NCI-H345 (cell line): Measurements from ENCODE around the gene B4GALT3.
A peak's percentile ranks its signal among the peaks of the same experiment; 100 is the strongest.

Source experiments
- DNase-seq: peaks from one replicate; lab custom pipeline; 2025; lab: John Stamatoyannopoulos, UW

The B4GALT3 gene

DNA sequence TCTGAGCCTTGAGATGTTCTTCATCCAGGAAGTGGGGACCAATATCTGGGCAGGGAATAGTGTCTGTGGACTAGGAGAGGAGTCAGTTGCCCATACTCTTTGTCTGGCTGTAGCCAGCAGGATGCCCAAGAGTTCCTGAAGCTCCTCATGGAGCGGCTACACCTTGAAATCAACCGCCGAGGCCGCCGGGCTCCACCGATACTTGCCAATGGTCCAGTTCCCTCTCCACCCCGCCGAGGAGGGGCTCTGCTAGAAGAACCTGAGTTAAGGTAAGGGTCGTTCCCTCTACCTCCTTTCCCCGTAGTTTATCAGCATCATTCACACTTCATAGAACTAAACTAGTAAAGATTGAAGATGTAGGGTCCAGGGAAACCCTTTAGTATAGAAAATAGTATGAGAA lies 14.5 kb downstream of the B4GALT3 start:
- no peak for DNase-seq

DNA sequence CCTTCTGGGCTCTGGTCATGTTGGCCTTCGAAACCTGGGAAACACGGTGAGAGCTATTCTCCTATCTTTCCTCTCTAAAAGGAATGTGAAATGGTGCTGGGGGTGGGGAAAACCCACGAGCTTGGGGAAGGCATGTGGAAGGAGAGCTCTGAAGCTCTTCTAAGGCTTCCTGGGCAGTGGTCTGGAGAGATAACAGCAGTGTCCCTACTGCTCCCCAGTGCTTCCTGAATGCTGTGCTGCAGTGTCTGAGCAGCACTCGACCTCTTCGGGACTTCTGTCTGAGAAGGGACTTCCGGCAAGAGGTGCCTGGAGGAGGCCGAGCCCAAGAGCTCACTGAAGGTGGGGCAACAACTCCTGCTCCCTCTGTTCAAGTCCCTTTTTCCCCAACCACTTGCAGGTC lies 15.3 kb downstream of the B4GALT3 start:
- DNase-seq, result no peak

DNA sequence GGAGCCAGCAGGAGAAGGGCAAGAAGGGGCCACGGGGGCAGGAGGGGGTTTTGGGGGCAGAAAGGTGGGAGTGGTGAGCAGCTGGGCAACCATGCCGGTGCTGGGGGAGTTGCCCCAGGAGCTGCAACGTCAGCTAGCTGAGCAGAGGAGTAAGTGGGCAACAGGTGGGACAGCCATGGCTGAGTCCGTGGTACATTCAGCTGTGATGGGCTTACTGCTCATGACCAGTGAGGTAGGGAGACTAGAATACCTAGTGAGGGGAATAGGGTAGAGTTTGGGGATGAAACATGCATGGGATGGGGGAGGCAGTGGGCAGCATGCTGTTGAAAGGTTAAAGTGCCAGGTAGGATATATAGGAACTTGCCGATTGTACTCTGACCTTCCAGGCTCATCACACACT lies 15.7 kb downstream of the B4GALT3 start:
- no peak for DNase-seq

DNA sequence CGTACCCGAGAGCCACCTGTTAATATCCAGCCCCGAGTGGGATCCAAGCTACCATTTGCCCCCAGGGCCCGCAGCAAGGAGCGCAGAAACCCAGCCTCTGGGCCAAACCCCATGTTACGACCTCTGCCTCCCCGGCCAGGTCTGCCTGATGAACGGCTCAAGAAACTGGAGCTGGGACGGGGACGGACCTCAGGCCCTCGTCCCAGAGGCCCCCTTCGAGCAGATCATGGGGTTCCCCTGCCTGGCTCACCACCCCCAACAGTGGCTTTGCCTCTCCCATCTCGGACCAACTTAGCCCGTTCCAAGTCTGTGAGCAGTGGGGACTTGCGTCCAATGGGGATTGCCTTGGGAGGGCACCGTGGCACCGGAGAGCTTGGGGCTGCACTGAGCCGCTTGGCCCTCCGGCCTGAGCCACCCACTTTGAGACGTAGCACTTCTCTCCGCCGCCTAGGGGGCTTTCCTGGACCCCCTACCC lies 16.6 kb downstream of the B4GALT3 start:
- no peak for DNase-seq

DNA sequence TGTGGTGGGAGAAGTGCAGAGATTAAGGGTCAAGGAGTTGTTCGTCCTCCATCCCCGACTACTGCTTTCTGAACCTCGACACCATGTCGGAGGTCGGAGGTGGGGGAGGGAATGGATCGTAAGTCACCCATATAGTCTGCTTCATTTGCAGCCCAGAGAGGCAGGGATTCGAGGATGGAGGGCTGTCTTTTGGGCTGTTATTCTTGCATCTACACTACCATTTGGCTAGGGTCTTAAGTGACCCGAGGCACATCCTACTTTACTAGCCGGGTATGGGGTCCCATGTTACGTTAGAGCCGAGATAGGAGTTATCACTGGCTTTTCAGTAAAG lies 17.4 kb downstream of the B4GALT3 start:
- no peak for DNase-seq

DNA sequence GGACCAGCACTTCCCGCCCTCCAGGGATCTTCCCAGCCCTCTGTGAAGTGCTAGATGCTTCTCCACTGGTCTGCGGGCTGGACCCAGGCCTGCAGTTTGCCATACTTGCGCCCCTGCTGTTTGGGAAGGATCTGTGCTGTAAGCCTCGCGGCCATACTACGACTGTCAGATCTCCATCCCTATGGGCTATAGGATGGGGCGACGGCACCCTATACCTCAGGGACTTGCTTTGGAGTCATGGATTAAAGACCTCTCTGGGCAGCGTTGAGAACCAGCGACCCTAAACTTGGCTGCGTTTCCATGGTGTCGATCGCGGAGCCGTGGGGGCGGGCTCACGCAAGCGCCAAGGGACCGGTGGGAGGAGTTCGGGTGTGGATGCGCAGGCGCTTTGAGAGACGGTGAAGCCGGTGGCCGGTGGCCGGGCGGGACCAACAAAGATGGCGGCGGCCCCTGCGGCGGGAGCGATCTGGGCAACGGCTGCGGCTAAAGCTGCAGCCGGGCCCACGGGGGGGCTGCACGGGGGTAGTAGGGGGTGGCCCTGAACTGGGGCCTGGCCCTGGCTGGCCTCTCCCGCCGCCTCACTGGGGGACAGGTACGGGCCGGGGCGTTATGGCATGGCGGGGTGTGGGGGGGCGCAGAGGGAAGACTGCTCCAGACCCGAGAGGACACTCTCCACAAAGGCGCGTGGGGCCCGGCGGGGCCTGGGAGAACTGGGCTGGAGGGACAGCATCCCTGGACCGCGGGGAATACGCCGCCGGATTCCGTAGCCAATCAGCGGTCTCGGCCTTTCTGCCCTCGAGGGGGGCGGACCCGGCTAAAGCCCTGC lies 18.0 kb downstream of the B4GALT3 start, which contains the start of gene USP21:
TSS of gene USP21 (plus strand) at position 414 of the 826 bp plus-strand sequence. CDS start 1,141 bp downstream, outside the sequence.
- DNase-seq, result peak; percentile 92

DNA sequence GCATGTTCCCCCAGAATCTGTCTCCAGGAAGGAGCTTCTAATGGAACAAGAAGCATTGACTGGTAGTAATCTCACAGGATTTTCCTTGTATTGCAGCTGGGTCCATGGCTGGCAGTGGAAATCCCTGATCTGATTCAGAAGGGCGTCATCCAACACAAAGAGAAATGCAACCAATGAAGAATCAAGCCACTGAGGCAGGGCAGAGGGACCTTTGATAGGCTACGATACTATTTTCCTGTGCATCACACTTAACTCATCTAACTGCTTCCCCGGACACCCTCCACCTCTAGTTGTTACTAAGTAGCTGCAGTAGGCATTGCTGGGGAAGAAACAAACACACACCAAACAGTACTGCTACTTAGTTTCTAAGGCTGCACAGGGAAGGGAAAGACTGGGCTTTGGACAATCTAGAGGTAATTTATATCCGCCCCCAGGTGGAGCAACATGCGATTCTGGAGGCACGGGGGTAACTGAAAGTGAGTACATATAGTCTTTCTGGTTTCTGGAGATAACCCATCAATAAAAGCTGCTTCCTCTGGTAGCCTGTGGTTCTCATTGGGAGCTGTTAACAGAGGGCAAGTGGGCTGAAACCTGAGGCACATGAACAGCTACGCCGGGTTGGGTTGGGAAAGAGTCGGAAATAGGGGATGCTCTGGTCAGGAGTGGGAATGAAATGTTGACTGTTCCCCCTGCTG lies 18.8 kb downstream of the B4GALT3 start:
- DNase-seq, result no peak

DNA sequence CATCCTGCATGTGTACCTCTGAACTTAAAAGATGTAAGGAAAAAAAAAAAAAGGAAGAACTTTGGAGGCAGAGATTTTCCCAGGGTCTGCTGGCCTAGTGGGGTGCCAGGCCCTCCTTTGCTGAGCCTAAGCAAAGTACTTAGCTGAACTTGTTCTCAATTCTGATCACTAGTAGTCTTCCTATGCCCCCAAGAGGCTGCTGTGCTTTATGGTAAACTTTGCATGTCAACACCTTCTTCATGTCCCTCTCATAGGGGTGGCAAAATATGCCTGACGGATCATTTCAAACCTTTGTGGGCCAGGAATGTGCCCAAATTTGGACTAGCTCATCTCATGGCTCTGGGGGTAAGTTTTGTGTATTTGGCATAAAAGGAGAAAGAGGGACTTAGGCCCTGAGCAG lies 19.4 kb downstream of the B4GALT3 start:
- no peak for DNase-seq

DNA sequence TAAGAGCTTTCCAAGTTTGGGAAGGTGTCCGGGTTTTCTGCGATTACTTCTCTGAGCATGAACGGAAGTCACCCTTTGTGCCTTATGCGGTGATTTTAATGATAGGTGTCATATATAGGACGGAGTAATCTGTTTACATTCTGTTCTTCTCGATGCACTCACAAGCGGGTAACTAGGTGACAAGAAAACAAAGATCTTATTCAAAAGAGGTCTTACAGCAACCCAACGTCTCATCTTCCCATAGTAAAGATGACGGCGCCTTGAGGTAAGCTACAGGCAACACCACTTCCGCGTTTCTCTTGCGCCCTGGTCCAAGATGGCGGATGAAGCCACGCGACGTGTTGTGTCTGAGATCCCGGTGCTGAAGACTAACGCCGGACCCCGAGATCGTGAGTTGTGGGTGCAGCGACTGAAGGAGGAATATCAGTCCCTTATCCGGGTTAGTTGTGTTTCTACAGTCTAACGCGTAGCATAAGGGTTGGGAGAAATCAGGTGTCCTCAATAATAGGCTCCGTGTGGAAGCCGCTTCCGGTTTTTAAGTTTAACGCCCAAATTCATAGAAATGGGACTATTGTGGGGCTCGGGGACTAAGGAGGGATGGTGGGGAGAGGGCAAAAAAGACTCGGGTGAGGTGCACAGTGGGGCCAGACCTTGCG lies 23.5 kb downstream of the B4GALT3 start, which contains the start of gene UFC1:
TSS of gene UFC1 (plus strand) at position 297 of the 656 bp plus-strand sequence. CDS start at position 317, 20 bp downstream.
- peak; percentile 87 for DNase-seq

DNA sequence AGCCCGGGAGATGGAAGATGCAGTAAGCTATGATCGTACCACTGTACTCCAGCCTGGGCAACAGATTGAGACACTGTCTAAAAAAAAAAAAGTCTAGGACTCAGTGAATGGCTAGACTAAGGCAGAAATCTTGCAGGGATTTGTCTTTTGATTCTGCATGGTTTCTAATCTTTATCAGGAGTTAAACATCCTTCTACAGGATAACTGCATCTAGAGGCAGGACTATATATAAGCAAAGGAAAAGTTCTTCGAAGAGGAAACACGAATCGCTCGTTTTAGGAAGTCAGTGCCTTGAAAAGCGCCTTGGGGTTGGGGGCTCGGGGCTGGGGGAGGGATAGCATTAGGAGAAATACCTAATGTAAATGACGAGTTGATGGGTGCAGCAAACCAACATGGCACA lies 24.1 kb downstream of the B4GALT3 start:
- no peak for DNase-seq

DNA sequence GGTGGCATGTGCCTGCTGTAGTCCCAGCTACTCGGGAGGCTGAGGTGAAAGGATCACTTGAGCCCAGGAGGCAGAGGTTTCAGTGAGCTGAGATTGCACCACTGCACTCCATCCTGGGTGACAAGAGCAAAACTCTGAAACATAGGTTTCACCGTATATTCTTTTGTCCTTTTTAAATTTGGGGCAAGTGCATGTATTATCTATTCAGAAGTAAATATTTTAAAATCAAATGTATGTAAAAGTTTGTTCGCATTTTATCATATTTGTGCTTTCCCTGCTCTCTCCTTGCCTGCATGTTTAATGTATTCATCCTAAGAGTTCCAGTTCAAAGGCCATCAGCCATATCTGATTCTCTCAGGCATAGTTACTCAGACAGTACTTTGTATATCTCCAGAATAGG lies 31.5 kb downstream of the B4GALT3 start:
- no peak for DNase-seq

DNA sequence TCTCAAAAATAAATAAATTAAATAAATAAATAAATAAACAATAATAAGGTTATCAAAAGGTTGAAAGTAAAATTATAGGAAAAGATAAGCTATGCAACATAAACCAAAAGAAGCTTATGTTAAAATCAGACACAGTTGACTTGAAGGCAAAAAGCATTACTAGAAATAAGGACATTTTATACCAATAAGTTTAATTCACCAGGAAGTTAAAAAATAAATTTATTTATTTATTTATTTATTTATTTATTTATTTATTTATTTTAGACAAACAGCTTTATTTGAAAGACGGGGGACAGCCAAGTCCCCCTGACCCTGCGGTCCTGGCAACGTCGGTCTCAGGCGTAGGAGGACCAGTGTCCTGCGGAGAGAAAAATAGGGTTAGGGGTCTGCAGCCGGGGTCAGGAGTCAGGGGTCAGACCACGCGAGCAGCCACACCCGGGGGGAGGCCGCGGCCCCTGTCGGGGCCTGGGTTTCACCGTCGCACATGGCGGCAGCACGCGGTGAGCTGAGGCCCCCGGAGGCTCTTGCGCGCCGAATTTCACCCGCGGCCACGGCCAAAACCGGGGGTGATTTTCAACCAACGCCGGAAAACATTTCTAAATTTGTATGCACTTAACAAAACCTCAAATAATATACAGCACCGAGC lies 36.4 kb downstream of the B4GALT3 start:
- DNase-seq, result no peak

DNA sequence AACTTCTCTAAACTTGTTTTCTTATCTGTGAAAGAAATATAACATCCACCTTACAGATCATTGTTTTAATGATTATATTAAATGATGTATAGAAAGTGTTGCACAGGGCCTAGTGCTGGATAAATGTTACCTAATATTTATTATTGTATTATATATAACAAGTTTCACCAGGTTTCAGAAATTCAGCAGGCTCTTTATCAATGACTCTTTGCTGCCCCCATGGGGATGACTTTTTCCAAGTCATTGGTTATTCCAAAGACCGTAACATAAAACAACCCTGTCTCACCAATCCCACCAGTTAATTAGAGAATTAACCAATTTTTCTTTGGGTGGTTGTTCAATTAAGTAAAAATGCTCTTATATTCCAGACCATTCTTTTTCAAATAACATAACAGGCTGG lies 37.5 kb downstream of the B4GALT3 start:
- peak; percentile 13 for DNase-seq

DNA sequence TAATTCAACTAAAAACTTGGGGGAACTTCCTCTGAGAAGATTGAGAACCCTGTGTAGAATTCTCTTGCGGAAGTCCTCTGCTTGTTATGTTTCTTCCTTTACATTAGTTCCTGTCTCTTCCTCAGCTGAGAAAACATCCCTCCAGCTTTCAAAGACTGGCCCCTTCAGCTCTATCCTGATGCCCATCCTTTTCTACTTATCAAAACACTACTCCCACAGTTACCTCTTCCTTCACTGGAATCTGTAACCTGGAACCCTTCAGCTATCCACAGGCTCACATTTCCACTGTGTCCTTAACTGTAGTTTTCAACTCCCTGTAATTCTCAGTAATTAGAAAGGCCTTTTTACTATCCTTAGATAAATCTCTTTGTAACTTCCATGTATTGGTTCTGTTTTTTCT lies 38.9 kb downstream of the B4GALT3 start:
- DNase-seq, result no peak

DNA sequence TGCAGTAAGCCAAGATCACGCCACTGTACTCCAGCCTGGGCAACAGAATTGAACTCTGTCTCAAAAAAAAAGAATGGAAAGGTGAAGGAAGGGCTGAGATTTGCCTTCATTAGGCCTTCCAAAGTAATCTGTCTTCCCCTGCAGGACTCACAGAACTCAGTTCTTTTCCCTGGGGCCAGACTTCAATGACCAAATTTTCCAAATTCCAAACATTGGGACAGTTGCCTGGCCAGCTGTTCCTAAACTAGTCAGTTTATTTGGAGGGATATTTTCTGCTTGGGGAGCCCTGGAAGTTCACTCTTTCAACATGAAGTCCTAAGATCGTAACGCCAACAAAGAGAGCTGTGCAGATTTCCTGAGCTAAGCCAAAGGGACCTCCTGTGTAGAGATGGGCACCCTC lies 39.4 kb downstream of the B4GALT3 start:
- no peak for DNase-seq

DNA sequence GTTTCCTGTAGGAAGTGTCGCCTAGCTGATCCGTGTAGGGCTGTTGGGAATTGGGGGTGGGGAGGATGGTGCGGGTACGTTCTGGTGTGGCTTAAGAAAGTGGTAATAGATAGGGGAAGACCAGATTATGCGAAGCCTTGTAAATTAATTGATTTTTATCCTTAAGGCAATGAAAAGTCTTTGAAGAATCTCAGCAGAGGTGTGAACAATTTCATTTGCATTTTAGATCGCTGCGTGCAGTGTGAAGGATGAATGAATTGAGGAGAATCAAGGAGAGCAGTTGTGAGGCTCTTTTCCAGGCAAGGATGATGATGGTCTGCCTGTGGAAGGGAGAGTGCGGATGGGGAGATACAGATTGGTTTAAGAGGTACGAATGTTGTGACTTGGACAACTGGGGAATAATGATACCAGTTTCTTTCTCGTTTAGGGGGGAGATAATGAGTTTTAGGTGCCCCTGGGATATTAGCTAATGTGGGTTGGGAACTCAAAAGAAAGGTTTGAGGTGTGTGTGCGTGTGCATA lies 44.0 kb downstream of the B4GALT3 start:
- no peak for DNase-seq

DNA sequence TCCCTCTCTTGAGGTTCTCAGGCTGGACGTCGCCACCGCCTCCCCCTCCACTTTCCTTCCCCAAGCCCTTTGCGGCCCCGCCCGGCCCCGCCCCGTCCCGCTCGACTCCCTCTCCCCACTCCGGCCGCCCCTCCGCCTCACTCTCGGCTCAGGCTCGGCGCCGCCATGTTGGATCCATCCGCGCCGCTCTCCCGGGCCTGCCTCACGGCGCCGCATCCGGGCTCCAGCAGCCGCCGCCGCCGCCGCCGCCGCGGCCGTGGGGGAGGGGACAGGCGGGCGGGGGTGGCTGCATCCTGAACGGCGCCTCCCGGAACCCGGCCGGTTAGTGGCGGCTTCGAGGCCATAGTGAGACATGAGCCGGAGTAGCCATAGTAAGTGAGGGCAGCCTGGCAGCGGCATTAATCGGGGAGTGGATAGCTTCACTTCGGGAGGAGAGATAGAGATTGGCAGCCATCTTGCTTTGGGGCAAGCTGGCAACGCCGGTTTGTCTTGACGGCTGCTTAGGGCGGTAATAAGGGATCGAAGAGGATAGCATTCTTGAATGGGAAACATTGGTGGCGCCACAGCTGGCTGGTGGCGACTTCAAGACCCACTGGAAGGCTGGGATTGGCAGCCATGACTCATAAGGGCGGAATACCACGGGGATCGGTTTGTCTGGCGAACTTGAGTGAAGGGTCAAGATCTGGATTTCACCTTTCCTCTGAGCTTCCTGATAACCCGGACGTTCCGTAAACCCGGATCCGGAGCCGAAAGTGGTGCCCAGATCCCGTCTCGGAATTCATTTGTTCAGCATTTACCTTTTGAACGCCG lies 44.7 kb downstream of the B4GALT3 start, which contains the start of gene DEDD:
TSS of gene DEDD (minus strand) at position 258 of the 810 bp plus-strand sequence. CDS start 8,205 bp downstream, outside the sequence.
- DNase-seq, result peak; percentile 96

DNA sequence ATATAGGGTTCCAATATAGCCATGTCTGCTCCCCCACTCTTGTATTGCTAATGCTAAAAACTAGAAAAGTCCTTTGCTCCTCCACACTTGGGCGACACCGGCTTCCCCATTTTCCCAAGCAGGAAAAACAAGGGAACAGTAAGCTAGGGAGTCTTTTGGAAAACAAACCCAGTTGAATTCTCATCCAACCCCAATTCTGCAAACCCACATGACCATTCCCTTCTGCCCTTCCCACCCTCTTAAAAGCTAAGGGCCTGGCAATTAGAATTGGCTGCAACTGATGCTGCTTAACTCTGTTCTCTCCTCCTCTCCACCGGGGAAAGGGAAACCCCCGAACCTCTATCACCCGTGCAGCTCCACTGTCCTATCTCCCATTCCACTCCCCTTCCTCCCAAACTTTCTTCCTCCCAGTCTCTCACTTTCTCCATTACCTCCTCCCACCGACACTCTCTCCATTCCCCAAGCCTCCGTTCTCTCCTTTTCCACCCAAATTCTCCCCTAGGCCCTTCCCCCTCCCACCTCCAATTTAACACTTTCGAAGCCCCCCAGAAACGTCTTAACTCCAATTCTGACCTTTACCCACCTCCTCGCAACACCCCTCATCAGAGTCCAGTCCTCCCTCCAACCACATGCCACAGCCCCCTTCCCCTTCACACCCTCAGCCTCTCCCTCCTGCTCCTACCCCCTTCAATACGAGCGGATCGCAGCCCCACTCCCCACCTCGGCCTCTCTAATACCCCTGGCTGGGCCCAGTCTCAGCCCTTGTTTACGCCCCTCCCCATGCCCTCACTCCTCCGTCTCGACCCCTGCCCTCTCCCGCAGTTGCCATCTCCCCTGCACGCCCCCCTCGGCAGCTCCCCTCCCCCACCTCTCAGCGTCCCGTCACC lies 45.5 kb downstream of the B4GALT3 start:
- no peak for DNase-seq

DNA sequence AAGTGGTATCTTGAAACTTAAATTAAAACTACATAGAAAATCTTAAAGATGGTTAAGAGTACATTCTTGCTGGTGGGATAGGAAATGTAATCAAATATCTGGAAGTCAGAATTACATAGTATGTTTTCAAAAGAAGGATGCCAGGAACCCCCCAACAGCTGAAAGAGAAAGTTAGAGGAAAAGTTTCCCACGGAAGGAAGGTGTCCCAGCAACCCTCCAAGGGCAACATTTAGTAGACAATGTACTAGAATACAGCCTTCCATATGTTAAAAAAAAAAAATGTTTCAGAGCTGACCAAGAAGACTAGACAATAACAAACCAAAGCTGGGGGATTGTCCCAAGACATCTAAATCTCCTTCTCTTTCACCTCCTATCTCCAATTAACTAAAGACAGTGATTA lies 47.0 kb downstream of the B4GALT3 start:
- DNase-seq, result no peak
